HG03097 (cell line): ENCODE results near the gene FATE1.

Source experiments
- ATAC-seq: cut with Tn5 transposase; IDR thresholded peaks from one replicate; pipeline ENCODE4 v1.9.1; 2021; ENCODE audit not compliant: unreplicated experiment, low FRiP score

Gene FATE1

GRCh38 chrX:151741606-151742005 is 25.8 kb downstream of the FATE1 start:
- ATAC-seq = no peak

GRCh38 chrX:151742311-151742710 is 26.5 kb downstream of the FATE1 start:
- no peak for ATAC-seq

GRCh38 chrX:151743651-151744470 is 28.0 kb downstream of the FATE1 start:
- ATAC-seq = no peak

- no peak for ATAC-seq
Measured at GRCh38 chrX:151745651-151746050, 29.8 kb downstream of the FATE1 start.

GRCh38 chrX:151746502-151746901 is 30.7 kb downstream of the FATE1 start:
- no peak for ATAC-seq

GRCh38 chrX:151750511-151750910 is 34.7 kb downstream of the FATE1 start:
- ATAC-seq = no peak

GRCh38 chrX:151752847-151753246 is 37.0 kb downstream of the FATE1 start:
- no peak for ATAC-seq

GRCh38 chrX:151753313-151754046 is 37.6 kb downstream of the FATE1 start:
- ATAC-seq = no peak

- no peak for ATAC-seq
Measured at GRCh38 chrX:151754047-151754429, 38.2 kb downstream of the FATE1 start.

- no peak for ATAC-seq
Measured at GRCh38 chrX:151754641-151755215, 38.9 kb downstream of the FATE1 start.

GRCh38 chrX:151759041-151759708 is 43.3 kb downstream of the FATE1 start:
- ATAC-seq = no peak

- no peak for ATAC-seq
Measured at GRCh38 chrX:151762802-151763201, 47.0 kb downstream of the FATE1 start.

GRCh38 chrX:151763711-151764110 is 47.9 kb downstream of the FATE1 start:
- ATAC-seq = no peak

GRCh38 chrX:151765026-151765425 is 49.2 kb downstream of the FATE1 start:
- no peak for ATAC-seq

GRCh38 chrX:151771726-151772125 is 55.9 kb downstream of the FATE1 start:
- no peak for ATAC-seq
